Lower lobe of right lung (tissue), 2 donors: ENCODE results near the gene FOXF1. TPM values are rescaled to one million over a fixed set of nuclear protein-coding genes. Genes with fewer than 3 reads are reported as not detected.

Experiments used
- ATAC-seq, 2 donors: fragments of 200-7000 bp; cut with Tn5 transposase; one replicate each; pipeline ENCODE4 v1.9.1; 2020 to 2022; ENCODE audit warnings: mild to moderate bottlenecking in 2 of 2, moderate library complexity in 2 of 2
- DNase-seq: peaks from one replicate; pipeline ENCODE4 v3.0.0-alpha.2; 2020
- H3K27ac ChIP-seq: fragments of 200-600 bp; one replicate; pipeline ENCODE4 v1.8.0; 2022
- H3K27me3 ChIP-seq: fragments of 200-600 bp; one replicate; pipeline ENCODE4 v1.8.0; 2022; ENCODE audit warnings: low read depth
- H3K36me3 ChIP-seq: fragments of 200-600 bp; one replicate; pipeline ENCODE4 v1.8.0; 2022; ENCODE audit warnings: mild to moderate bottlenecking
- H3K4me1 ChIP-seq: fragments of 200-600 bp; one replicate; pipeline ENCODE4 v1.8.0; 2022
- H3K4me3 ChIP-seq: fragments of 200-600 bp; one replicate; pipeline ENCODE4 v1.8.0; 2022; ENCODE audit warnings: mild to moderate bottlenecking
- H3K9me3 ChIP-seq: fragments of 200-600 bp; one replicate; pipeline ENCODE4 v1.8.0; 2022
- intact Hi-C: fragments of 100-400 bp; cut with DNase I; formaldehyde crosslinking; loops from one replicate; pipeline ENCODE4 v1.11.0; 2022
- total RNA-seq: library from RNA; stranded (reverse); fragmentation: NEBNext Ultra II Directional; extraction: Animal tissue kit (Norgen Biotek cat#: 25700); gene quantifications from one replicate; pipeline ENCODE4 v1.2.1, GENCODE V29; 2021
- TF ChIP-seq, protein P1 (sequence below): fragments of 200-600 bp; IDR thresholded peaks from one replicate; pipeline ENCODE4 v1.8.0; 2022; ENCODE audit warnings: antibody characterized with exemption, mild to moderate bottlenecking
- donor health status: DM: no; HTN: yes; CAD: no; lungs with severe emphysema.

Gene FOXF1
- total RNA-seq, 1 donor from 2014 or later: 31.2 TPM

- Histone ChIP-seq H3K27me3 (peaks cover 50% of the 10 kb centered on the region), H3K27ac (no peak overlapping the region), H3K4me3 (peak overlapping the region; percentile 17), H3K36me3 (no peaks in the 10 kb centered on the region), H3K4me1 (peaks cover 9% of the 10 kb centered on the region), H3K9me3 (no peaks in the 10 kb centered on the region)
- ATAC-seq (peak; percentile 93 to 97), DNase-seq (peak; percentile 90)
- TF ChIP-seq, protein P1, sequence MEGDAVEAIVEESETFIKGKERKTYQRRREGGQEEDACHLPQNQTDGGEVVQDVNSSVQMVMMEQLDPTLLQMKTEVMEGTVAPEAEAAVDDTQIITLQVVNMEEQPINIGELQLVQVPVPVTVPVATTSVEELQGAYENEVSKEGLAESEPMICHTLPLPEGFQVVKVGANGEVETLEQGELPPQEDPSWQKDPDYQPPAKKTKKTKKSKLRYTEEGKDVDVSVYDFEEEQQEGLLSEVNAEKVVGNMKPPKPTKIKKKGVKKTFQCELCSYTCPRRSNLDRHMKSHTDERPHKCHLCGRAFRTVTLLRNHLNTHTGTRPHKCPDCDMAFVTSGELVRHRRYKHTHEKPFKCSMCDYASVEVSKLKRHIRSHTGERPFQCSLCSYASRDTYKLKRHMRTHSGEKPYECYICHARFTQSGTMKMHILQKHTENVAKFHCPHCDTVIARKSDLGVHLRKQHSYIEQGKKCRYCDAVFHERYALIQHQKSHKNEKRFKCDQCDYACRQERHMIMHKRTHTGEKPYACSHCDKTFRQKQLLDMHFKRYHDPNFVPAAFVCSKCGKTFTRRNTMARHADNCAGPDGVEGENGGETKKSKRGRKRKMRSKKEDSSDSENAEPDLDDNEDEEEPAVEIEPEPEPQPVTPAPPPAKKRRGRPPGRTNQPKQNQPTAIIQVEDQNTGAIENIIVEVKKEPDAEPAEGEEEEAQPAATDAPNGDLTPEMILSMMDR: peak; percentile 100
- intact Hi-C loops: no loop called here
These were observed 53.4 kb downstream of the FOXF1 start for GRCh38 chr16:86563469-86564345.

Other genes with a start within 250 kb of the FOXF1 start
- 21.2 TPM for gene MTHFSD, start 44.7 kb downstream of the FOXF1 start, total RNA-seq
- gene FOXC2, start 56.3 kb downstream of the FOXF1 start, total RNA-seq: 1.6 TPM
- gene FOXL1, start 68.0 kb downstream of the FOXF1 start, total RNA-seq: 0.83 TPM